ENCODE data around the gene TMEM129.
"Not testable (repeated sequence)": the region's sequence is repeated elsewhere in the genome, so short reads cannot be mapped to it uniquely, and the experiment has no call there.

The TMEM129 gene

GRCh38 chr4:1693131-1693896 lies 27.8 kb downstream of the TMEM129 start:
- DNase-seq (ENCODE audit: low read depth), result peak; percentile 66

GRCh38 chr4:1691737-1692373 lies 29.3 kb downstream of the TMEM129 start:
- DNase-seq (ENCODE audit: low read depth), result no peak

GRCh38 chr4:1690698-1691097 lies 30.4 kb downstream of the TMEM129 start:
- DNase-seq (ENCODE audit: low read depth), result no peak

GRCh38 chr4:1686440-1687036 lies 34.6 kb downstream of the TMEM129 start:
- no peak for DNase-seq (ENCODE audit: low read depth)

- DNase-seq (ENCODE audit: low read depth), result no peak
Measured at GRCh38 chr4:1685235-1686150, 35.6 kb downstream of the TMEM129 start.

- DNase-seq (ENCODE audit: low read depth), result peak; percentile 88
Measured at GRCh38 chr4:1684506-1685234, 36.5 kb downstream of the TMEM129 start.

GRCh38 chr4:1683736-1684505 lies 37.2 kb downstream of the TMEM129 start, which contains the start of gene FAM53A:
Gene FAM53A, minus strand, starts transcription at chr4:1684313. Its CDS starts 15,572 bp downstream, at chr4:1668741.
- DNase-seq (ENCODE audit: low read depth), result peak; percentile 12

- DNase-seq (ENCODE audit: low read depth), result no peak
Measured at GRCh38 chr4:1683261-1683735, 37.8 kb downstream of the TMEM129 start.

- no peak for DNase-seq (ENCODE audit: low read depth)
Measured at GRCh38 chr4:1682860-1683259, 38.3 kb downstream of the TMEM129 start.

- DNase-seq (ENCODE audit: low read depth), result no peak
Measured at GRCh38 chr4:1678244-1678643, 42.9 kb downstream of the TMEM129 start.

GRCh38 chr4:1676605-1677525 lies 44.3 kb downstream of the TMEM129 start:
- no peak for DNase-seq (ENCODE audit: low read depth)

GRCh38 chr4:1675802-1676137 lies 45.4 kb downstream of the TMEM129 start:
- DNase-seq (ENCODE audit: low read depth), result no peak

GRCh38 chr4:1675136-1675801 lies 45.9 kb downstream of the TMEM129 start:
- no peak for DNase-seq (ENCODE audit: low read depth)

- no peak for DNase-seq (ENCODE audit: low read depth)
Measured at GRCh38 chr4:1674682-1675081, 46.4 kb downstream of the TMEM129 start.

- DNase-seq (ENCODE audit: low read depth), result no peak
Measured at GRCh38 chr4:1673671-1674070, 47.5 kb downstream of the TMEM129 start.

GRCh38 chr4:1671011-1671410 lies 50.1 kb downstream of the TMEM129 start:
- DNase-seq (ENCODE audit: low read depth), result not testable (repeated sequence)

- no peak for DNase-seq (ENCODE audit: low read depth)
Measured at GRCh38 chr4:1670279-1670678, 50.8 kb downstream of the TMEM129 start.

- no peak for DNase-seq (ENCODE audit: low read depth)
Measured at GRCh38 chr4:1669850-1670249, 51.3 kb downstream of the TMEM129 start.

GRCh38 chr4:1669270-1669669 lies 51.9 kb downstream of the TMEM129 start:
- DNase-seq (ENCODE audit: low read depth), result no peak

Measured in T follicular helper cell (primary cell).